ENCODE results near the gene OR5K3. TPM values are rescaled to one million over a fixed set of nuclear protein-coding genes. Genes with fewer than 3 reads are reported as not detected.

The OR5K3 gene
- polyA plus RNA-seq, 3 donors = not detected

DNA sequence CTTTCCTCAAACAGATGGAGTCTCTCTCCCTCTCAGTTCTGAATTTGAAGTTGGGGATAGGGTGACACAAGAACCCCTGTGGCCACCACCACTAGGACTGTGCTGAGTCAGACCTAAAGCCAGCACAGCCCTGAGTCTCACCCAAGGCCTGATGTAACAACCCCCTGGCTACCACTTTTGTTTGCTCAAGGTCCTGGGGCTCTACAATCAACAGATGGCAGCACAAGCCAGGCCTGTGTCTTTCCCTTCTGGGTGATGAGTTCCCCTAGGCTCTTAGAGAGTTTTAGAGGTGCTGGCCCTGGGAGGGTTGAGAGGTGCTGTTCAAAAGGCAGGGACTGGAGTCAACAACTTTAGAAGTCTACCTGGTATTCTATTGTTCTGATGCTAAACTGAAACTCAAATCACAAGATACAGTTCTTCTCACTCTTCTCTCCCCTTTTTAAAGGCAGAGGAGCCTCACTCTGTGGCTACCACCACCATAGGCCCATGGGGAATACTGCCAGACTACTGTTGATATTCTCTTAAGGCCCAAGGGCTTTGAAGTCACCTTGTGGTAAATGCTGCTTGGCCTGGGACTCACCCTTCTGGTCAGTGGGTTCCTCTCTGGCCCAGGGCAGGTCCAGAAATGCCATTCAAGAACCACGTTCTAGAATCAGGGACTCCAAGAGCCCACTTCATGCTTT lies 30.3 kb upstream of the OR5K3 start:
- intact Hi-C loops (cut with micrococcal nuclease) = no loop called here
- Mint-ChIP-seq H3K4me3 (no peak overlapping the region), H3K27ac (no peak overlapping the region)

DNA sequence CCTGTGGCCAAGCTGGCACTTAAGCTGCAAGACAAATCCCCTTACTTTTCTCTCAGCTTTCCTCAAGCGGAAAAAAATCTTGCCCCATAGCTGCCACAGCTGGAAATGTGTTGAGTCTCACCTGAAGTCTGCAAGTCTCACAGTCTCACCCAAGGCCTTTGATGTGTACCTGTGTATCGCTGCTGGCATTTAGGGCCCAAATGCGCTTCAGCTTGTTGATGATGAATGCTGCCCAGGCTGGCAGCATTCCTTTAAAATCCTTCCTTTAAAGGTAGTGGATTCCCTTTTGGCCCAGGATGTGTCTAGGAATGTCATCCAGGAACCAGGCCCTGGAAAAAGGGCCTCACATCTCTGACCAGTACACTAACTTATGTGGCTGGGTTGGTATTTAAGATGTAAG lies 29.8 kb upstream of the OR5K3 start:
- H3K9me3 Mint-ChIP-seq = peaks cover 4 to 14% (median 9%) of the 10 kb centered on the region in 7 donors
- H3K4me3 ChIP-seq (replicated peaks in 1 of 3; ENCODE audit: low read depth in 2 of 3, low read length in 3 of 3) = no peak overlapping the region
- TF ChIP-seq, protein P1, sequence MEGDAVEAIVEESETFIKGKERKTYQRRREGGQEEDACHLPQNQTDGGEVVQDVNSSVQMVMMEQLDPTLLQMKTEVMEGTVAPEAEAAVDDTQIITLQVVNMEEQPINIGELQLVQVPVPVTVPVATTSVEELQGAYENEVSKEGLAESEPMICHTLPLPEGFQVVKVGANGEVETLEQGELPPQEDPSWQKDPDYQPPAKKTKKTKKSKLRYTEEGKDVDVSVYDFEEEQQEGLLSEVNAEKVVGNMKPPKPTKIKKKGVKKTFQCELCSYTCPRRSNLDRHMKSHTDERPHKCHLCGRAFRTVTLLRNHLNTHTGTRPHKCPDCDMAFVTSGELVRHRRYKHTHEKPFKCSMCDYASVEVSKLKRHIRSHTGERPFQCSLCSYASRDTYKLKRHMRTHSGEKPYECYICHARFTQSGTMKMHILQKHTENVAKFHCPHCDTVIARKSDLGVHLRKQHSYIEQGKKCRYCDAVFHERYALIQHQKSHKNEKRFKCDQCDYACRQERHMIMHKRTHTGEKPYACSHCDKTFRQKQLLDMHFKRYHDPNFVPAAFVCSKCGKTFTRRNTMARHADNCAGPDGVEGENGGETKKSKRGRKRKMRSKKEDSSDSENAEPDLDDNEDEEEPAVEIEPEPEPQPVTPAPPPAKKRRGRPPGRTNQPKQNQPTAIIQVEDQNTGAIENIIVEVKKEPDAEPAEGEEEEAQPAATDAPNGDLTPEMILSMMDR (IDR thresholded peaks at IDR 0.05) = no peak
- DNase-seq = no peak
- no peaks in the 10 kb centered on the region for H4K20me1 ChIP-seq (ENCODE audit: insufficient read depth, low read length)
- H3K79me2 ChIP-seq (ENCODE audit: insufficient read depth, low read length) = no peaks in the 10 kb centered on the region
- H3K27me3 Mint-ChIP-seq (ENCODE audit: low read depth in 3 of 3) = peaks cover 0 to 1% (median 0%) of the 10 kb centered on the region in 3 donors
- no peak overlapping the region for H2AFZ ChIP-seq (ENCODE audit: insufficient read depth, low read depth, low read length, poor library complexity, severe bottlenecking)
- peaks cover 0 to 9% of the 10 kb centered on the region in 2 donors for H3K9me3 ChIP-seq (replicated peaks in 1 of 2; ENCODE audit: control insufficient read depth in 1 of 2, insufficient read depth in 1 of 2, low read length in 2 of 2)
- no peak overlapping the region for H3K27ac ChIP-seq (ENCODE audit: low read depth in 1 of 2, low read length in 2 of 2)
- H3K27me3 ChIP-seq (ENCODE audit: control insufficient read depth in 2 of 2, insufficient read depth in 2 of 2, low read length in 2 of 2) = no peaks in the 10 kb centered on the region
- H3K36me3 Mint-ChIP-seq = no peaks in the 10 kb centered on the region
- no peaks in the 10 kb centered on the region for H3K36me3 ChIP-seq (replicated peaks in 1 of 2; ENCODE audit: control insufficient read depth in 1 of 2, insufficient read depth in 2 of 2, low read length in 2 of 2)
- WGBS (ENCODE audit: insufficient coverage) = 80% methylated on average over 1 of the region's 3 CpGs
- no peak overlapping the region for H3K9ac ChIP-seq (ENCODE audit: insufficient read depth, low read length, poor library complexity, severe bottlenecking)
- no peak overlapping the region for H3K4me3 Mint-ChIP-seq
- intact Hi-C loops (cut with micrococcal nuclease) = no loop called here
- no peaks in the 10 kb centered on the region for H3K4me1 Mint-ChIP-seq
- no peak overlapping the region for H3K27ac Mint-ChIP-seq
- H3K4me2 ChIP-seq (replicated peaks; ENCODE audit: extremely low read depth, low read length, poor library complexity, severe bottlenecking) = no peak overlapping the region
- no peaks in the 10 kb centered on the region for H3K4me1 ChIP-seq (ENCODE audit: control insufficient read depth in 1 of 2, insufficient read depth in 2 of 2, low read length in 2 of 2)

More for the DNA sequence above, 30.3 kb upstream of the OR5K3 start:
- no peaks in the 10 kb centered on the region for H3K36me3 Mint-ChIP-seq
- Histone ChIP-seq H3K27me3 (ENCODE audit: control insufficient read depth in 2 of 2, insufficient read depth in 2 of 2, low read length in 2 of 2) (no peaks in the 10 kb centered on the region), H3K4me2 (replicated peaks; ENCODE audit: extremely low read depth, low read length, poor library complexity, severe bottlenecking) (no peak overlapping the region), H4K20me1 (ENCODE audit: insufficient read depth, low read length) (no peaks in the 10 kb centered on the region), H3K4me1 (ENCODE audit: control insufficient read depth in 1 of 2, insufficient read depth in 2 of 2, low read length in 2 of 2) (no peaks in the 10 kb centered on the region), H3K79me2 (ENCODE audit: insufficient read depth, low read length) (no peaks in the 10 kb centered on the region), H3K36me3 (replicated peaks in 1 of 2; ENCODE audit: control insufficient read depth in 1 of 2, insufficient read depth in 2 of 2, low read length in 2 of 2) (no peaks in the 10 kb centered on the region), H3K9ac (ENCODE audit: insufficient read depth, low read length, poor library complexity, severe bottlenecking) (no peak overlapping the region), H3K4me3 (replicated peaks in 1 of 3; ENCODE audit: low read depth in 2 of 3, low read length in 3 of 3) (no peak overlapping the region), H3K27ac (ENCODE audit: low read depth in 1 of 2, low read length in 2 of 2) (no peak overlapping the region), H2AFZ (ENCODE audit: insufficient read depth, low read depth, low read length, poor library complexity, severe bottlenecking) (no peak overlapping the region), H3K9me3 (replicated peaks in 1 of 2; ENCODE audit: control insufficient read depth in 1 of 2, insufficient read depth in 1 of 2, low read length in 2 of 2) (peaks cover 0 to 9% of the 10 kb centered on the region in 2 donors)
- H3K9me3 Mint-ChIP-seq = peaks cover 4 to 14% (median 9%) of the 10 kb centered on the region in 7 donors
- TF ChIP-seq, protein P1 (IDR thresholded peaks at IDR 0.05) = no peak
- no peak for DNase-seq
- H3K27me3 Mint-ChIP-seq (ENCODE audit: low read depth in 3 of 3) = peaks cover 0 to 1% (median 0%) of the 10 kb centered on the region in 3 donors
- H3K4me1 Mint-ChIP-seq = no peaks in the 10 kb centered on the region
- 89% methylated on average over 1 of the region's 1 CpG for WGBS (ENCODE audit: insufficient coverage)
